A549 (cell line): ENCODE data around the gene PCYT2. TPM values are rescaled to one million over a fixed set of nuclear protein-coding genes. Genes with fewer than 3 reads are reported as not detected.

ENCODE experiments used
- ATAC-seq, 2 experiments: fragments of 200-7000 bp in 1 of 2; fragments of >200 bp in 1 of 2; cut with Nextera tagmentation in 1 of 2; cut with Tn5 transposase in 1 of 2; 3 replicates each; pipeline versions ENCODE4 v1.8.0 to v1.9.1; 2018 to 2020; ENCODE audit warnings: mild to moderate bottlenecking in 1 of 2, moderate library complexity in 1 of 2
- CTCF ChIA-PET: fragments of 300-600 bp; sonication (Branson Sonifier 250); formaldehyde crosslinking; extraction: SDS; loops from one replicate; lab custom pipeline; 2021; ENCODE audit warnings: antibody characterized with exemption, inconsistent platforms; lab: Yijun Ruan, JAX
- POLR2A ChIA-PET: fragments of 350-600 bp; formaldehyde crosslinking; extraction: SDS; loops from one replicate; lab custom pipeline; 2021; ENCODE audit warnings: antibody characterized with exemption, inconsistent platforms; lab: Yijun Ruan, JAX
- DNase-seq, 2 experiments: peaks; one replicate each; pipeline versions ENCODE4 v3.0.0 to v3.0.0-alpha.2; 2011 to 2016; ENCODE audit warnings: low read depth in 1 of 2, low spot score in 1 of 2
- FAIRE-seq: peaks from 2 replicates; lab custom pipeline; 2011; peaks lifted over from hg19 to GRCh38; lab: Jason Lieb, UNC
- H3K27ac ChIP-seq, 2 experiments: fragments of >200 bp; sonication (Bioruptor Twin); formaldehyde crosslinking; 3 replicates each; pipeline ENCODE4 v1.5.1; 2016 to 2017
- H3K4me1 ChIP-seq: fragments of >200 bp; sonication (Bioruptor Twin); formaldehyde crosslinking; 3 replicates; pipeline ENCODE4 v1.6.1; 2016
- H3K4me2 ChIP-seq: fragments of >200 bp; sonication (Bioruptor Twin); formaldehyde crosslinking; 3 replicates; pipeline ENCODE4 v1.6.1; 2016
- H3K4me3 ChIP-seq: fragments of >200 bp; sonication (Bioruptor Twin); formaldehyde crosslinking; 3 replicates; pipeline ENCODE4 v1.5.1; 2016
- H3K9me3 ChIP-seq: fragments of >200 bp; sonication (Bioruptor Twin); formaldehyde crosslinking; 3 replicates; pipeline ENCODE4 v1.6.1; 2016
- ATOH8 ChIP-seq: fragments of 250-450 bp; sonication (Bioruptor Pico); IDR thresholded peaks from 2 replicates; pipeline ENCODE4 v1.5.0; 2020; ENCODE audit warnings: low read depth, mild to moderate bottlenecking, moderate library complexity
- CBX2 ChIP-seq: fragments of 200-600 bp; sonication (generic); IDR thresholded peaks from 2 replicates; pipeline ENCODE4 v1.6.1; 2016; ENCODE audit warnings: low read depth, mild to moderate bottlenecking, borderline replicate concordance
- CBX8 ChIP-seq: fragments of 200-600 bp; sonication (generic); IDR thresholded peaks from 2 replicates; pipeline ENCODE4 v1.6.1; 2016
- CEBPB ChIP-seq, 2 experiments: fragments of >200 bp in 1 of 2; sonication (Bioruptor Twin) in 1 of 2; formaldehyde crosslinking in 1 of 2; IDR thresholded peaks; 2 replicates each; pipeline ENCODE4 v1.6.1; 2012 to 2016
- CHD2 ChIP-seq: fragments of 150-350 bp; IDR thresholded peaks from 2 replicates; pipeline ENCODE4 v1.6.1; 2014; ENCODE audit warnings: low read length; ENCODE audit not compliant: partially characterized antibody
- E2F6 ChIP-seq: IDR thresholded peaks from 2 replicates; pipeline ENCODE4 v1.6.1; 2012; ENCODE audit warnings: low read depth, borderline replicate concordance
- EHMT2 ChIP-seq: fragments of 200-600 bp; sonication (generic); IDR thresholded peaks from 2 replicates; pipeline ENCODE4 v1.6.1; 2016; ENCODE audit warnings: antibody characterized with exemption, low read depth, mild to moderate bottlenecking, moderate library complexity
- FOSB ChIP-seq: fragments of 250-450 bp; sonication (Bioruptor Pico); IDR thresholded peaks from 2 replicates; pipeline ENCODE4 v1.5.0; 2020; ENCODE audit warnings: mild to moderate bottlenecking, moderate library complexity
- FOSL2 ChIP-seq, 2 experiments: fragments of 450-650 bp in 1 of 2; fragments of >200 bp in 1 of 2; sonication (Bioruptor Twin) in 1 of 2; formaldehyde crosslinking; IDR thresholded peaks; 2 replicates each; pipeline versions ENCODE4 v1.5.0 to v1.6.1; 2016 to 2020; ENCODE audit warnings: mild to moderate bottlenecking in 1 of 2, moderate library complexity in 1 of 2
- FOXS1 ChIP-seq: fragments of 250-450 bp; sonication (Bioruptor Pico); IDR thresholded peaks from 2 replicates; pipeline ENCODE4 v1.5.0; 2020; ENCODE audit warnings: mild to moderate bottlenecking, moderate library complexity
- GATA3 ChIP-seq: IDR thresholded peaks from 2 replicates; pipeline ENCODE4 v1.6.1; 2012; ENCODE audit warnings: borderline replicate concordance
- HMGXB4 ChIP-seq: fragments of 250-450 bp; sonication (Bioruptor Pico); IDR thresholded peaks from 2 replicates; pipeline ENCODE4 v1.5.0; 2021; ENCODE audit warnings: mild to moderate bottlenecking, moderate library complexity, borderline replicate concordance
- HOXB5 ChIP-seq: fragments of 250-450 bp; sonication (Bioruptor Pico); IDR thresholded peaks from 2 replicates; pipeline ENCODE4 v1.5.0; 2020; ENCODE audit warnings: mild to moderate bottlenecking, moderate library complexity
- JUN ChIP-seq, 2 experiments: fragments of >200 bp; sonication (Bioruptor Twin); formaldehyde crosslinking; IDR thresholded peaks; 2 replicates in 1 of 2; 3 replicates in 1 of 2; pipeline ENCODE4 v1.6.1; 2016 to 2017
- JUNB ChIP-seq: fragments of >200 bp; sonication (Bioruptor Twin); formaldehyde crosslinking; IDR thresholded peaks from 2 replicates; pipeline ENCODE4 v1.6.1; 2016
- KDM1A ChIP-seq: fragments of 200-600 bp; sonication (generic); IDR thresholded peaks from 2 replicates; pipeline ENCODE4 v1.6.1; 2016; ENCODE audit warnings: low read depth, mild to moderate bottlenecking
- KDM5A ChIP-seq: fragments of 200-600 bp; sonication (generic); IDR thresholded peaks from 2 replicates; pipeline ENCODE4 v1.6.1; 2016; ENCODE audit warnings: antibody characterized with exemption, mild to moderate bottlenecking
- MAFK ChIP-seq: fragments of 450-650 bp; IDR thresholded peaks from 2 replicates; pipeline ENCODE4 v1.6.1; 2014; ENCODE audit not compliant: partially characterized antibody
- MAX ChIP-seq: IDR thresholded peaks from 2 replicates; pipeline ENCODE4 v1.6.1; 2012
- MAZ ChIP-seq: fragments of 150-350 bp; IDR thresholded peaks from 2 replicates; pipeline ENCODE4 v1.6.1; 2014; ENCODE audit warnings: antibody characterized with exemption, low read depth, low read length, borderline replicate concordance
- MYC ChIP-seq: IDR thresholded peaks from 2 replicates; pipeline ENCODE4 v1.6.1; 2012; ENCODE audit warnings: mild to moderate bottlenecking, inconsistent platforms, low read length, improper control_type of control experiment, borderline replicate concordance
- NFE2L2 ChIP-seq: fragments of 150-350 bp; conservative IDR thresholded peaks from 2 replicates; pipeline ENCODE4 v1.6.1; 2014; ENCODE audit warnings: low read length
- NR3C1 ChIP-seq: fragments of >200 bp; sonication (Bioruptor Twin); formaldehyde crosslinking; IDR thresholded peaks from 3 replicates; pipeline ENCODE4 v1.6.1; 2017
- PBX3 ChIP-seq: IDR thresholded peaks from 2 replicates; pipeline ENCODE4 v1.6.1; 2012
- PHF8 ChIP-seq: fragments of 200-600 bp; sonication (generic); IDR thresholded peaks from 2 replicates; pipeline ENCODE4 v1.6.1; 2016; ENCODE audit warnings: low read depth, mild to moderate bottlenecking, antibody characterized with exemption, moderate library complexity, borderline replicate concordance
- POLR2AphosphoS2 ChIP-seq: conservative IDR thresholded peaks from 2 replicates; pipeline ENCODE4 v1.6.1; 2012; ENCODE audit warnings: low read length, improper control_type of control experiment, inconsistent platforms
- RAD21 ChIP-seq, 2 experiments: fragments of >200 bp in 1 of 2; sonication (Bioruptor Twin) in 1 of 2; formaldehyde crosslinking in 1 of 2; IDR thresholded peaks in 1 of 2; conservative IDR thresholded peaks in 1 of 2; 2 replicates in 1 of 2; 3 replicates in 1 of 2; pipeline ENCODE4 v1.6.1; 2012 to 2018; ENCODE audit warnings: inconsistent platforms in 1 of 2
- RARB ChIP-seq: fragments of 250-450 bp; sonication (Bioruptor Pico); IDR thresholded peaks from 2 replicates; pipeline ENCODE4 v1.8.0; 2021; ENCODE audit warnings: mild to moderate bottlenecking, moderate library complexity
- RCOR1 ChIP-seq: fragments of 150-350 bp; IDR thresholded peaks from 2 replicates; pipeline ENCODE4 v1.6.1; 2014; ENCODE audit warnings: antibody characterized with exemption, low read length, low read depth
- SMC3 ChIP-seq: fragments of >200 bp; sonication (Bioruptor Twin); formaldehyde crosslinking; IDR thresholded peaks from 3 replicates; pipeline ENCODE4 v1.6.1; 2018; ENCODE audit warnings: inconsistent platforms
- TP53 ChIP-seq: fragments of 250-450 bp; sonication (Bioruptor Pico); IDR thresholded peaks from 2 replicates; pipeline ENCODE4 v1.5.0; 2021; ENCODE audit warnings: mild to moderate bottlenecking, moderate library complexity
- ZNF302 ChIP-seq: fragments of 250-450 bp; sonication (Bioruptor Pico); IDR thresholded peaks from 2 replicates; pipeline ENCODE4 v1.9.0; 2021; ENCODE audit warnings: inconsistent platforms, mild to moderate bottlenecking, moderate library complexity
- WGBS: methylation state at CpG from one replicate; pipeline ENCODE4 v1.1.6; 2017; ENCODE audit errors: missing lambda C conversion rate; 5-methylcytosine and 5-hydroxymethylcytosine counted together
- polyA plus RNA-seq, 4 experiments: library from polyadenylated mRNA; depleted of rRNA in 3 of 4; stranded (reverse); fragments of >200 nt; fragmentation: RNase III in 1 of 4; extraction: RNeasy Plus Mini Kit Qiagen cat#74134 plus additional on column Dnase treatment in 1 of 4; gene quantifications; 2 replicates in 3 of 4; 3 replicates in 1 of 4; pipeline ENCODE4 v1.2.3, GENCODE V29; 2011 to 2017

The PCYT2 gene
- polyA plus RNA-seq, 2 of the 4 experiments (the other 2 are of a cell fraction) = 7.1 to 17.0 TPM

- TF ChIP-seq ZNF302 (CRISPR knock-in tag) = no peak
- TF ChIP-seq CBX8 = no peak
- no peak for TF ChIP-seq CHD2
- TF ChIP-seq, all 56 proteins: peak for 18
Measured at GRCh38 chr17:81923302-81924260, 12.4 kb upstream of the PCYT2 start (continued).

GRCh38 chr17:81922566-81923301 lies 11.5 kb upstream of the PCYT2 start:
- FAIRE-seq (no peak), DNase-seq (peak in 1 of 2 experiments; percentile 91), ATAC-seq (peak; percentile 8 to 46; a peak in 4 of 6 replicates)
- peaks cover 75% of the 10 kb centered on the region for H3K4me1 ChIP-seq
- H3K9me3 ChIP-seq = no peaks in the 10 kb centered on the region
- H3K4me3 ChIP-seq = peak overlapping the region; percentile 57
- peak overlapping the region; percentile 96 for H3K4me2 ChIP-seq
- peak overlapping the region; percentile 96 to 98 for H3K27ac ChIP-seq
- ChIA-PET POLR2A (interaction anchor here (1.1 to 1.9 kb wide), 5 partner anchors 12 to 90 kb away, joined by 3 to 5 read pairs (median 3); partner anchors contain the start of genes MCRIP1 and PCYT2), CTCF (interaction anchor here (1.0 to 12.8 kb wide), 8 partner anchors 11 to 188 kb away, joined by 3 to 99 read pairs (median 21); partner anchors contain the start of genes ARHGDIA, CENPX, LRRC45 and NOTUM)
- 31% methylated on average over 51 of the region's 58 CpGs for WGBS
- TF ChIP-seq MAX = peak; percentile 94
- no peak for TF ChIP-seq JUNB
- no peak for TF ChIP-seq SMC3
- no peak for TF ChIP-seq NR3C1
- no peak for TF ChIP-seq CEBPB (IDR thresholded peaks at IDR 0.05)
- TF ChIP-seq POLR2AphosphoS2 = no peak
- no peak for TF ChIP-seq RCOR1
- TF ChIP-seq EHMT2 = no peak
- TF ChIP-seq MAZ = no peak
- TF ChIP-seq FOXS1 (CRISPR knock-in tag) = no peak
- no peak for TF ChIP-seq RARB (CRISPR knock-in tag)
- TF ChIP-seq ZNF302 (CRISPR knock-in tag) = no peak
- TF ChIP-seq ATOH8 (CRISPR knock-in tag) = no peak
- peak; percentile 52; the same call in 1 of the 2 replicates for TF ChIP-seq HOXB5 (CRISPR knock-in tag)
- TF ChIP-seq JUN (IDR thresholded peaks at IDR 0.05) = no peak
- no peak for TF ChIP-seq KDM5A
- no peak for TF ChIP-seq CBX2
- TF ChIP-seq KDM1A = no peak
- no peak for TF ChIP-seq MYC
- TF ChIP-seq TP53 (CRISPR knock-in tag) = no peak
- no peak for TF ChIP-seq NFE2L2
- TF ChIP-seq HMGXB4 (CRISPR knock-in tag) = no peak
- TF ChIP-seq PBX3 = peak; percentile 33
- TF ChIP-seq FOSL2 (IDR thresholded peaks at IDR 0.05) = no peak
- TF ChIP-seq FOSL2 (CRISPR knock-in tag; IDR thresholded peaks at IDR 0.05) = peak; percentile 33; the same call in 1 of the 2 replicates
- TF ChIP-seq GATA3 = no peak
- TF ChIP-seq PHF8 = no peak
- no peak for TF ChIP-seq RAD21 (conservative IDR thresholded peaks at IDR 0.05 in 1 of 2, IDR thresholded peaks at IDR 0.05 in 1 of 2)
- TF ChIP-seq MAFK = no peak
- peak; percentile 94 for TF ChIP-seq E2F6
- no peak for TF ChIP-seq FOSB (CRISPR knock-in tag)
